ENCODE data around the gene ACACB. TPM values are rescaled to one million over a fixed set of nuclear protein-coding genes. Genes with fewer than 3 reads are reported as not detected.

ACACB gene
- total RNA-seq, 1 donor = 3.9 TPM

GRCh38 chr12:109179927-109180326 lies 63.5 kb downstream of the ACACB start:
- TF ChIP-seq CTCF (IDR thresholded peaks at IDR 0.05; ENCODE audit: insufficient read depth, low read depth, low read length) = no peak
- no peak overlapping the region for H3K4me3 ChIP-seq (ENCODE audit: low read depth, low read length)
- no peak for DNase-seq (ENCODE audit: low read depth)

GRCh38 chr12:109182041-109182839 lies 65.9 kb downstream of the ACACB start:
- no peak for TF ChIP-seq CTCF (IDR thresholded peaks at IDR 0.05; ENCODE audit: insufficient read depth, low read depth, low read length)
- no peak for DNase-seq (ENCODE audit: low read depth)
- H3K4me3 ChIP-seq (ENCODE audit: low read depth, low read length) = no peak overlapping the region

GRCh38 chr12:109185441-109185840 lies 69.1 kb downstream of the ACACB start:
- no peak for TF ChIP-seq CTCF (IDR thresholded peaks at IDR 0.05; ENCODE audit: insufficient read depth, low read depth, low read length)
- no peak overlapping the region for H3K4me3 ChIP-seq (ENCODE audit: low read depth, low read length)

GRCh38 chr12:109186993-109187653 lies 70.7 kb downstream of the ACACB start:
- DNase-seq (ENCODE audit: low read depth) = no peak
- no peak for TF ChIP-seq CTCF (IDR thresholded peaks at IDR 0.05; ENCODE audit: insufficient read depth, low read depth, low read length)
- no peak overlapping the region for H3K4me3 ChIP-seq (ENCODE audit: low read depth, low read length)

More at GRCh38 chr12:109185441-109185840, 69.1 kb downstream of the ACACB start:
- no peak for DNase-seq (ENCODE audit: low read depth)

GRCh38 chr12:109188108-109188712 lies 71.8 kb downstream of the ACACB start:
- no peak overlapping the region for H3K4me3 ChIP-seq (ENCODE audit: low read depth, low read length)
- no peak for TF ChIP-seq CTCF (IDR thresholded peaks at IDR 0.05; ENCODE audit: insufficient read depth, low read depth, low read length)
- no peak for DNase-seq (ENCODE audit: low read depth)

- no peak overlapping the region for H3K4me3 ChIP-seq (ENCODE audit: low read depth, low read length)
- no peak for TF ChIP-seq CTCF (IDR thresholded peaks at IDR 0.05; ENCODE audit: insufficient read depth, low read depth, low read length)
- DNase-seq (ENCODE audit: low read depth) = no peak
These were observed 72.9 kb downstream of the ACACB start for GRCh38 chr12:109189291-109189690.
